Parathyroid adenoma (tissue), 2 donors: Measurements from ENCODE around the gene ASB11.
A peak's percentile ranks its signal among the peaks of the same experiment; 100 is the strongest.
"Not testable (repeated sequence)": the region's sequence is repeated elsewhere in the genome, so short reads cannot be mapped to it uniquely, and the experiment has no call there.

ENCODE experiments used
- H2AFZ ChIP-seq: fragments of 300-600 bp; sonication (generic); one replicate; pipeline ENCODE4 v1.7.0; 2017; ENCODE audit warnings: antibody characterized with exemption, mild to moderate bottlenecking
- H3K27ac ChIP-seq: fragments of 300-600 bp; sonication (generic); one replicate; pipeline ENCODE4 v1.7.0; 2017
- H3K27me3 ChIP-seq: fragments of 300-600 bp; sonication (generic); one replicate; pipeline ENCODE4 v1.7.0; 2017; ENCODE audit warnings: low read length; ENCODE audit not compliant: control insufficient read depth, insufficient read depth
- H3K36me3 ChIP-seq: fragments of 300-600 bp; sonication (generic); one replicate; pipeline ENCODE4 v1.7.0; 2017; ENCODE audit warnings: low read length; ENCODE audit not compliant: control insufficient read depth, insufficient read depth
- H3K4me1 ChIP-seq: fragments of 300-600 bp; sonication (generic); one replicate; pipeline ENCODE4 v1.7.0; 2017; ENCODE audit warnings: control low read depth
- H3K4me2 ChIP-seq: fragments of 300-600 bp; sonication (generic); one replicate; pipeline ENCODE4 v1.7.0; 2017; ENCODE audit warnings: low read length
- H3K4me3 ChIP-seq: fragments of 300-600 bp; sonication (generic); one replicate; pipeline ENCODE4 v1.7.0; 2017; ENCODE audit warnings: low read depth, low read length
- H3K79me2 ChIP-seq: fragments of 300-600 bp; sonication (generic); one replicate; pipeline ENCODE4 v1.7.0; 2017; ENCODE audit warnings: control low read depth
- H3K9ac ChIP-seq: fragments of 300-600 bp; sonication (generic); one replicate; pipeline ENCODE4 v1.7.0; 2017; ENCODE audit warnings: mild to moderate bottlenecking
- H3K9me3 ChIP-seq: fragments of 300-600 bp; sonication (generic); one replicate; pipeline ENCODE4 v1.7.0; 2017; ENCODE audit warnings: low read length; ENCODE audit not compliant: control insufficient read depth
- CTCF ChIP-seq: fragments of 300-600 bp; sonication (generic); IDR thresholded peaks from one replicate; pipeline ENCODE4 v1.7.0; 2017; ENCODE audit warnings: antibody characterized with exemption, mild to moderate bottlenecking
- donor health status: primary hyperparathyroidism.

Gene ASB11

GRCh38 chrX:15319075-15319474 is 3.6 kb upstream of the ASB11 start:
- Histone ChIP-seq H3K27me3 (no peaks in the 10 kb centered on the region), H2AFZ (no peak overlapping the region), H3K4me3 (no peak overlapping the region), H3K4me2 (no peak overlapping the region), H3K9me3 (no peaks in the 10 kb centered on the region), H3K36me3 (no peaks in the 10 kb centered on the region), H3K4me1 (no peaks in the 10 kb centered on the region), H3K79me2 (no peaks in the 10 kb centered on the region), H3K27ac (no peak overlapping the region), H3K9ac (no peak overlapping the region)
- TF ChIP-seq CTCF: no peak

- Histone ChIP-seq H3K9ac (no peak overlapping the region), H3K4me2 (no peak overlapping the region), H3K79me2 (no peaks in the 10 kb centered on the region), H3K27me3 (no peaks in the 10 kb centered on the region), H3K36me3 (no peaks in the 10 kb centered on the region), H3K4me1 (no peaks in the 10 kb centered on the region), H2AFZ (no peak overlapping the region), H3K27ac (no peak overlapping the region), H3K9me3 (no peaks in the 10 kb centered on the region), H3K4me3 (no peak overlapping the region)
- TF ChIP-seq CTCF: no peak
Measured at GRCh38 chrX:15314472-15314871, 968 bp downstream of the ASB11 start.

GRCh38 chrX:15311119-15311518 is 4.3 kb downstream of the ASB11 start:
- no peaks in the 10 kb centered on the region for H3K79me2 ChIP-seq
- no peaks in the 10 kb centered on the region for H3K9me3 ChIP-seq
- H3K27me3 ChIP-seq: no peaks in the 10 kb centered on the region
- no peak overlapping the region for H3K9ac ChIP-seq
- H3K4me3 ChIP-seq: no peak overlapping the region
- no peak overlapping the region for H3K27ac ChIP-seq
- H3K4me1 ChIP-seq: no peaks in the 10 kb centered on the region
- TF ChIP-seq CTCF: no peak
- H3K4me2 ChIP-seq: no peak overlapping the region
- no peaks in the 10 kb centered on the region for H3K36me3 ChIP-seq
- H2AFZ ChIP-seq: no peak overlapping the region

- no peak overlapping the region for H3K4me3 ChIP-seq
- no peaks in the 10 kb centered on the region for H3K27me3 ChIP-seq
- H3K27ac ChIP-seq: peak overlapping the region; percentile 16
- no peak overlapping the region for H3K4me2 ChIP-seq
- no peaks in the 10 kb centered on the region for H3K9me3 ChIP-seq
- H3K4me1 ChIP-seq: no peaks in the 10 kb centered on the region
- H3K9ac ChIP-seq: no peak overlapping the region
- H3K36me3 ChIP-seq: no peaks in the 10 kb centered on the region
- no peaks in the 10 kb centered on the region for H3K79me2 ChIP-seq
- TF ChIP-seq CTCF: no peak
- H2AFZ ChIP-seq: no peak overlapping the region
Measured at GRCh38 chrX:15310117-15310516, 5.3 kb downstream of the ASB11 start.

GRCh38 chrX:15305899-15306298 is 9.5 kb downstream of the ASB11 start:
- not testable (repeated sequence) for H3K4me2 ChIP-seq, H3K4me1 ChIP-seq, H2AFZ ChIP-seq, H3K27me3 ChIP-seq, H3K27ac ChIP-seq, H3K9me3 ChIP-seq, H3K4me3 ChIP-seq, H3K9ac ChIP-seq, H3K79me2 ChIP-seq, H3K36me3 ChIP-seq
